Measurements from ENCODE around the gene SPTLC3. TPM values are rescaled to one million over a fixed set of nuclear protein-coding genes. Genes with fewer than 3 reads are reported as not detected.
A peak's percentile ranks its signal among the peaks of the same experiment; 100 is the strongest.
"Not testable (repeated sequence)": the region's sequence is repeated elsewhere in the genome, so short reads cannot be mapped to it uniquely, and the experiment has no call there.

The SPTLC3 gene
- total RNA-seq, 2 donors from 2014 or later, result 6.6 to 9.7 TPM

DNA sequence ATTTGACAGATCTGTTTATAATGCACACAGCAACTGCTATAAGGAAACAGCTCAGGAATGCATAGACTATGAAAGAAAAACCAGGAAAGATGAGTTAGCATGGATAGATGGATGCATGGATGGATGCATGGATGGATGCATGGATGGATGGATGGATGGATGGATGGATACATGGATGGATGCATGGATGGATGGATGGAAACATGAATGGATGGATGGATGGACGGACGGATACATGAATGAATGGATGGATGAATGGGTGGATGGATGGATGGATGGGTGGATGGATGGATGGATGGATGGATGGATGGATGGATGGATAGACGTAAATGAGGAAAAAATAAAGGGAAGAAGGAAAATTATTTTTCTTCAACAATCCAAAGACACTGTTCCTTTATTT is 29.1 kb upstream of the SPTLC3 start:
- ATAC-seq; DNase-seq; intact Hi-C loops (cut with DNase I, micrococcal nuclease): not testable (repeated sequence)

DNA sequence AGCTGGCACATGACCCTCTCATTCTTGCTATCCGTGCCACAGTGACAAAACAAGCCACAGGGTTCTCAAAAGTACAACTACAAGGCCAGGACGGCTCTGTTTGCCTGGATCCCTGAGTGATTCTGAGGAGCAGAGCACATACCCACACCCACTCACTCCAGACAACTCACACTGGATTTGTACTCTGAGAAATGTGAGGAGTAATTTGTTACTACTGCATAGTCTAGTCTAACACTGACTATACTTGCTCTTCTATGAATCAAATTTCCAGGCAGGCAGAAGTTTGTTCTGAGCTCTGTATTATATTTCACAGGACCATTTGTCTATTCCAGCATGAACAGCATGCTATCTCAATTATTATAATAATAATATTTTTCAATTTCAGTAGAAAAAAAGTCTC is 26.7 kb upstream of the SPTLC3 start:
- intact Hi-C loops (cut with DNase I, micrococcal nuclease), result no loop called here
- no peak for DNase-seq

DNA sequence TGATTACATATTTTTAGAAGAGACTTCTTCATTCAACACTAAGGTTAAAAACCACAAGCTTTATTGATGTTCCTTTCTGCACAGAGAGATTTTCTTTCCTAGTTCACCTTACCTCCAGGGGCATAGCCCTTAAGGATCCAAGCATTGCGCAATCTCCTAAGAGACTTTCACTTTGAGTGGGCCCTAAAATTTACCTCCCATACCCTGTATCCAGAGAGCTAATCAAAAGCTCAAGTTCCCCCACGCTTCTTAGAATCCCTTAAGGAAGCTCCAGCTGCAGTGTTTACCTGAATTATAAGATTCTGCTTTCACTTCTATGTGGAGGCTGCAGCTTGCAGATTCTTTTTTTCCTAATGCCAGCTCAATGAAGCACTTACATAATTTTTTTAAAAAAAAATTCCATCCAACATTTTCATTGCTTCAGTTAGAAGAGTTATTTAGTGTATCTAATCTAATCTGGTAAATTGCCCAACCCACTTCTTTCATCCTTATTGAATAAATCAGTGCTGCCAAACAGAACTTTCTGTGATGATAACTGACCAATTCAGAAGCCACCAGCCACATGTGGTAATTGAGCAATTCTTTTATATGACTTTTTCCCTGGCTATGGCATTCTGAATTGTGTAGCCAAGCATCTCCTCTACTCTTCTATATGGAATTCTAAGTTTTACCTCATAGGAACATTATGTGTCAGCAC is 24.6 kb upstream of the SPTLC3 start:
- intact Hi-C loops (cut with DNase I, micrococcal nuclease), result no loop called here
- DNase-seq, result no peak
- ATAC-seq, result no peak

More for the DNA sequence above, 26.7 kb upstream of the SPTLC3 start:
- no peak for ATAC-seq

DNA sequence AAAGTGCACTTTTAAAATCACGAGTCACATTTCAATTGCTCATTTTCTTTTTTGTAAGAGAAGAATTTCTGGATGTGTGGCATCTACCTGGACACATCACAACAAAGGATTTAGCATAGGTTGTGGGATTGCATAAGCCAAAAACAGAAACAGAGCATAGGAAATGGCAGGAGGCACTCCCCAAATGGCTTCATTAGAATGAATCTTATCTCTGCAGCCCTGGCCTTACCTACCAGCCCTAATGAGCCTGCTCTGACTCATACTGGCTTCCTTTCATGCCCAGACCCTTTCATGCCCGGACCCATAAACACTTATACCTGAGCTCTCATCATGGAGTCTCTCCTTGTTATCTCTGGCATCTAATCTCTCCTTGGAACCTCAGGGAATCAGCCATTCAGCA is 23.9 kb upstream of the SPTLC3 start:
- ATAC-seq (no peak), DNase-seq (no peak)
- intact Hi-C loops (cut with DNase I, micrococcal nuclease), result no loop called here

DNA sequence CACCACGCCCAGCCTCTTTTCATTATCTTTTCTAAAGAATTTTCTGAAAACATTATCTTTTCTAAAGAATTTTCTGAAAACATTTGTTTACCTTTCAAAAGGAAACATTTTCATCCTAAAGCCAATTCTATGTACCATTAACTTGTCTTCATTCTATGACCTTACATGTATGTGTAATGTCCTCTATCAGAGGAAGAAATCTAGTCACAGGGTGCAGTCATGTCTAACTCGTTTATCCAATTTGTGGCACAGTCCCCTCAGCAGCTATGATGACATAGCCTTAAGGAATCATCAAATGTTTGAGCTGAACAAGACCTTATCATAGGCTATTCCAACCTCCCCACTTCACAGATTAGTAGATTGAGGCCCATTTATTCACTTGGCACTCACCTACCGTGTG is 21.5 kb upstream of the SPTLC3 start:
- DNase-seq (no peak), ATAC-seq (no peak)
- intact Hi-C loops (cut with DNase I, micrococcal nuclease), result no loop called here

DNA sequence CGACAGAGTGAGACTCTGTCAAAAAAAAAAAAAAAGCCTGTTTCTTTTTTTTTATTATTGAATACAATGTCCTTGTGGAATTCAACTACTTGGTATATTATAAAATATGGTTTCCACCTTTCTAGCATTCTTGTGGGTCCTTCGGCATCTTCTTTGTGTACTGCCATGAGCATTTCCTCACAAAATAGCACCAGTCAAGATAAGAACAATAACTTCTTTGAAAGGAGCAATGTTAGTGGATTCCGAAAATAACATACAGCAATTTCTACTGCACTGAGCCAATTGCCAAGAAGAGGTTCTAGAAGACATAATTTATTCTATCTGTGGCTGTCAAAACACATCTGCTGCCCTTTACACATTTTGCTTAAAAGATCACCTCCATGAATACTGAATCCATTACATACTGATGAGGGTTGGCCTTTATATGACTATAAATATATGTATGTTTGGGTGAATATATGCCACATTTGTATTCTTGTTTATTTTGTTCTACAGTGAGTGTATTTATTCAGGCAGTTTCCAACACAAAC is 19.1 kb upstream of the SPTLC3 start:
- DNase-seq (no peak), ATAC-seq (no peak)
- intact Hi-C loops (cut with DNase I, micrococcal nuclease), result no loop called here

DNA sequence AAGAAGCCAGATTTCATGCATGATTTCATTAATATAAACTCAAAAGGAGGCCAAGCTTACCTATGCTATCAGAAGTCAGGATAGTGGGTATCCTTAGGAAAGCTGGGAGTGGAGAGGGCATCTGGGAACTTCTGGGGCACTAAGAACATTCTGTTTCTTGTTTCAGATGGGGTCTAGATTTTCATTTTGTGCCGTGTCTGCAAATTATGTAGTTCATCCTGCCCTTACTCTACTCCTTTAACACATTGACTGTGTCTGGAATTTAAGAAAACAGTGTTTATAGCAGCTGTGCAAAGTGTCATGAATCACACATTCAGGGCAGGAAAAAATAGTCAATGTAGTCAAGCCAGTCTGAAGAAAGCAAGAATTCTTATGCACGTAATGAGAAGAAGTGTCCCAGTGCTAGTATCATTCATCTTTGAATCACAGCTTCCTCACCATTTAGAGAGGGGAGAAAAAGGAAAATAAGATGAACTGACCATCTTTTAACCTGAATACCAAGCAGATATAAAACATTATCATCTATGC is 11.6 kb upstream of the SPTLC3 start:
- DNase-seq (no peak), ATAC-seq (no peak)
- intact Hi-C loops (cut with DNase I, micrococcal nuclease), result no loop called here

DNA sequence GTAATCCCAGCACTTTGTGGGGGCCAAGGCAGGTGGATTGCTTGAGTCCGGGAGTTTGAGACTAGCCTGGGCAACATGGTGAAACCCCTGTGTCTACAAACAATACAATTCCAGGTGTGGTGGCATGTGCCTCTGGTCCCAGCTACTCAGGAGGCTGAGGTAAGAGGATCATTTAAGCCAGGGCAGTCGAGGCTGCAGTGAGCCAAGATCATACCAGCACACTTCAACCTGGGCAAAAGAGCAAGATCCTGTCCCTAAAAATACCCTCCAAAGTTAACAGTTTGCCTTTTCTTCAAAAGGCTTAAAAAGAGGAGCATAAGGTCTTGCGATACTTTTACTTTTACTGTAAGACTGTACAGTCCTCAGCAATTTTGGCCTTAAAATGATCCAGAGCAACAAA is 10.7 kb upstream of the SPTLC3 start:
- no peak for DNase-seq
- intact Hi-C loops (cut with DNase I, micrococcal nuclease), result no loop called here

DNA sequence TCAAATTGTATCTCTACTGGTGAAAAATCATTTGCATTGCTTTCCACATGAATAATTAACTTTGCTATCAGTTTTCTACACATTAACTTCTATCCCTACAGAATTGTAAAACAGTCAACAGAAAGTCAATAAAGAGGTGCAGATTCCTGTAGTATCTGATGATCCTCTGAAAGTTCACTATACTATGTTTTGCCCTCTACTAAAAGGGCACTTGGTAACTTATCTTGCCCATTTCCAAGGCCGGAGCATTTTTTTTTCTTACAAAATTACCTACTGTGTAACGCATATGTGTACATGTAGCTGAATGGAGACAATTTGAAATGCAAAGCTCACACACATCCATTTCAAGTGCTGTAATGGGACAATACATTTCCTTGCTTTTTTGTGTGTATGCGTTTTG is 9.6 kb upstream of the SPTLC3 start:
- intact Hi-C loops (cut with DNase I, micrococcal nuclease), result no loop called here
- DNase-seq (no peak), ATAC-seq (no peak)

More for the DNA sequence above, 10.7 kb upstream of the SPTLC3 start:
- ATAC-seq, result no peak

DNA sequence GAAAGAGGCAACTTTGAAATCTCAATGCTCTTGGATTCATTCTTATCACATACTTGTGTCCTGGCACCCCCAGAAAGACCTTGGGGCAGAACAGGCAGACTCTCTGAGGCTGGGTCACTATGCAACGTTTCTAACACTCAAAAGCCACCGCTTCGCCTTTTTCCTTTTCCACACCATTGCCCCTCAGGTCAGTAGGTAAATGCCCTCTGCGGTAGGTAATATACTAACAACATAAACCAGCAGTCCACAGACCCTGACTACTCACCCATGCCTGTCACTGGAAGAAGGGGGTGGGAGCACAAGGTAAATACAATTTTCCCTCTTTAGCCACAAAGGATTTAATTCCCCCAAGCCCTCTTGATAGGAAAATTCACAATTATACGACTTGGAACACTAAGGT is 6.5 kb upstream of the SPTLC3 start:
- ATAC-seq (no peak), DNase-seq (no peak)
- intact Hi-C loops (cut with DNase I, micrococcal nuclease), result no loop called here

DNA sequence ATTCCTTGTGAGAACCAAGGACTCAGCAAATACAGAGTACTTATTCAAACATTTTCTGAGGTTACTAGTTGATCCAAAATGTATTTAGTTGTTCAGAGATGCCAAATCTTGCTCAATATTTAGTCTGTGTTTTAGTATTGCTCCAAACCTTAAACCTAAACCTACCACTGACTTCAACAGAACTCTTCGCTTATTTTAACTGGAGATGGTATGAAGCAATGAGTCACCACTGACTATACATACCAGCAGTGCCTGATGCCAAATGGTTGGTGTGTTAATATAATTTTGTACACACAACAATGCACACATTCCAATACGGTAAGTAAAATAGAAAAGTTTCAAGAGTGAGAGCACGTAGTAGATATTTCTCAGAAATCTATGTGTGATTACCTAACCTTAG is 1.9 kb upstream of the SPTLC3 start:
- ATAC-seq, result no peak
- intact Hi-C loops (cut with DNase I, micrococcal nuclease), result no loop called here

DNA sequence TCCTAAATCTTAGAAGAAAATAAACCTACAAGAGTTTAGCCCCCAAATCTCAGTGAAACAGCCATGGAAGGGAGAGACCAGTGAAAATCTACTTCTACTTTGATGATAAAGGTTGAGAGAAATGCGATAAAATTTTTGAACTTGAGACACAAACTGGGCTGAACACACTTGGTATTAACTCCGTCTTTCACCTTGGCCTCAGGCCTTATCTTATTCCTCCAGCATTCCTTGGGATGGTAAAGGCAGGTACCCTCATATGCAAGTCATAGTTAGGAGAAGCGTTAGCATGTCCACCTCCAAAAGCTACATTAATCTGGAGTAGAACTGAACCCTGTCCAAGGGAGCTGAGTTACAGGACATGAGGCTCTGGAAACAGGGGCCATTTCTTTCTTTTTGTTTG is 1.2 kb upstream of the SPTLC3 start:
- no peak for DNase-seq
- intact Hi-C loops (cut with DNase I, micrococcal nuclease), result no loop called here
- ATAC-seq, result no peak

More for the DNA sequence above, 1.9 kb upstream of the SPTLC3 start:
- no peak for DNase-seq

DNA sequence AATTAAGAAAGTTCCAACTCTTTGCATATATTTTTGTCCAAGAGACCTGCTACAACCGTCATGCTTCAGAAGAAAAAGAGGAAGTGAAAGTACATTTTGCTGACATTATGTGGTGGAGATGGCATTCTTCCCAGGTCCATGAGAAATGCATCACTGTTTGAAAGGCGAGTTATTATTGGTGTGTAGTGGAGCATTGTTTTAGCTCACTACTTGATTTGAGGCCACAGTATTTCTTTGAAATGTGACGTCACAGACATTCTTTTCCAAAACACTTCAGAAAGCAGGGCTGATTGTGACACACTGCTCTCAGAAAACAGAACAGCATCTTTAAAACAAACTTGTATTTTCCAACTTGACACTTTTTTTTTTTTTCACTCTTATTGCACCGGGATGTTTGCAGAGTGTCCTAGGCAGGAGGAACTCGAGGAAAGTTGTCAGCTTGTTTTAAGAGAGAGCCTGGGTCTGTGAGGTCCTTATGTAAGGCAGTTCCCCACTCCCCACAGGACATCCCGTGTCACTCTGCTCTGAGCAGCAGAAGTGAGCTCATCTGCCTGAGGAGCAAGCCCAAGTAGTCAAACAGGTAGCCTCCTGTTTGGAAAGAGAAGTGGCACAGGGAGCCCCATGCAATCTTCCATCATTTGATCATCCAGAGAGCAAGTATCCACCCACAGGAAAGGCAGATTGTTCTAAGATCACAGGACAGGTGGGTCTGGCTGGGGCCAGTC is 1.1 kb downstream of the SPTLC3 start:
- DNase-seq, result peak; percentile 6 to 44
- ATAC-seq, result peak; percentile 84
- intact Hi-C loops (cut with DNase I, micrococcal nuclease), result no loop called here

DNA sequence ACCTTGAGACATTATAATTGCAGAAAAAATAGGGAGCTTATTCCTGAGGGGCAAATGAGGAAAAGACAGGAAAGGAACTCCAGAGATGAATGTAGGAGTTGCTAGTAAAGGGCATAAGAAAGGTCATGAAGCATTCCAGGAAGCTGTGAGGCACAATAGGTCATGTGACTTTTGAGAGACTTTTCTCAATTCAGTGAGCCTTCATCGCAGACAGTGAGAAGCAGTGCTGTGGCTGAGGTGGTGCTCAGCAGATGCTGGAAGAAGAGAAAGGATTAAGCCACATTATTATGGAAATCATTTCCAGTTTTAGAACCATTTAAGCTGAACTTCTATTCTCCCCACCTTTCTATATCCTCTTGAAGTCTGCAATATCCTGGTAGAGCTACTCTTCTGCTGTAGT is 4.1 kb downstream of the SPTLC3 start:
- intact Hi-C loops (cut with DNase I, micrococcal nuclease), result no loop called here
- DNase-seq, result no peak
- ATAC-seq, result no peak

DNA sequence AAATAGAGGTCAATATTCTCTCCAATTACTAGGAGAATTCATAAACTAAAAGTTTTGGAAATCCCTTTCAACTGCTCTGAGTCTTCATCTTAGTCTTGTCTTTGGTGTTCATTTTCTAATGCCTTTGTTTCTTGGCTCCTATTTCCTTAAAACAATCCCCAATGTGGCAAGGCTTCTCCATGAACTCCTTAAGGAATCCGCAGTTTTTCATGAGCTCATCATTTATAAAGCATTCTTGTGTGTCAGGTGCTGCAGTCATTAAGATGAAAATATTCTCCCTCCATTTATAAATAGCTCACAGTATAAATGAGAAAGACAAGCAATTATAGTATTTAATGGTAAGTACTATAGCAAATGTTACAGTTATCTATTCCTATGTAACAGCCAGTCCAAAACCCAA is 4.6 kb downstream of the SPTLC3 start:
- ATAC-seq, result no peak
- DNase-seq, result no peak
- intact Hi-C loops (cut with DNase I, micrococcal nuclease), result no loop called here

DNA sequence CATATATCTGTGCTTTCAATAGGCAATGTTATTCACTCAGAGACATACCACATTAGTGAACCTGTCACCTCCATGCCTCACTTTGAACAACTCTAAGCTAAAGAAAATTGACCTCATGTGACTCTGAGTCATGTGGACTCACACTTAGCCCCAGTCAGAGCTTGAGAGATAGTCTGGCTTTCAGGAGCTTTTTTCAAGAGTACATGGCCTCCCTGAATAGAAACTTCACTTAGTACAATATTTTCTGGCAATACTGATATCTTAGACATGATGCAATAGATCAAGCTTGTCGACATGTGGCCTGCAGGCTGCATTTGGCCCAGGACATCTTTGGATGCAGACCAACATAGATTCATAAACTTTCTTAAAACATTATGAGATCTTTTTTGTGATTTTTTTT is 8.5 kb downstream of the SPTLC3 start:
- DNase-seq, result no peak
- ATAC-seq, result no peak
- intact Hi-C loops (cut with DNase I, micrococcal nuclease), result no loop called here

DNA sequence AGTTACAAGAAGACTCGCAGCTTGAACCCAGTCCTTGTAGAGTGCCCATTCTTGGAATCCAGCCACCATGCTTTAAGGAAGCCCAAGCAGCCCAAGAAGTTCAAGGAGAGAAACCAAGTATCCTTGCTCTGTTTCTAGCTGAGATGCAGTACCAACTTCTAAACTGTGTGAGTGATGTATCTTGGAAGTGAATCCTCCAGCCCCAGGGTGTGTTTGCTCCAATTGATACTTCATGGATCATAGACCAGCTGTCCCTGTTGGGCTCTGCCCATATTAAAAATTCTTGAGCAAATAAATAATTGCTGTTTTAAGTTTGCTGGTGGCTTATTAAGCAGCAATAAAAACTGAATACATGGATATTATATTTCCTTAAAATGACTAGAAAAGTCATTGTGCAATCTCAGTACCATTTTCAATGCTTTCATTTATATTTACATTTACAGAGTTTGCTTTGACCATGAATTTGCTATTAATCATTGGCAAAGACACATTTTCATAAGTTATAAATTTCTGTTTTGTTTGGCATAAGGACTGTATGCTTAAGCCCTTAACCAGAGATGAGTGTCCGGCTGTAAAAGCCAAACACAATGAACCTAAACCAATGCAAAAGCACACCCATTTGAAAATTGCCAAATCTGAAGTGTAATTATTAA is 9.2 kb downstream of the SPTLC3 start:
- intact Hi-C loops (cut with DNase I, micrococcal nuclease), result no loop called here
- DNase-seq, result no peak
- no peak for ATAC-seq

DNA sequence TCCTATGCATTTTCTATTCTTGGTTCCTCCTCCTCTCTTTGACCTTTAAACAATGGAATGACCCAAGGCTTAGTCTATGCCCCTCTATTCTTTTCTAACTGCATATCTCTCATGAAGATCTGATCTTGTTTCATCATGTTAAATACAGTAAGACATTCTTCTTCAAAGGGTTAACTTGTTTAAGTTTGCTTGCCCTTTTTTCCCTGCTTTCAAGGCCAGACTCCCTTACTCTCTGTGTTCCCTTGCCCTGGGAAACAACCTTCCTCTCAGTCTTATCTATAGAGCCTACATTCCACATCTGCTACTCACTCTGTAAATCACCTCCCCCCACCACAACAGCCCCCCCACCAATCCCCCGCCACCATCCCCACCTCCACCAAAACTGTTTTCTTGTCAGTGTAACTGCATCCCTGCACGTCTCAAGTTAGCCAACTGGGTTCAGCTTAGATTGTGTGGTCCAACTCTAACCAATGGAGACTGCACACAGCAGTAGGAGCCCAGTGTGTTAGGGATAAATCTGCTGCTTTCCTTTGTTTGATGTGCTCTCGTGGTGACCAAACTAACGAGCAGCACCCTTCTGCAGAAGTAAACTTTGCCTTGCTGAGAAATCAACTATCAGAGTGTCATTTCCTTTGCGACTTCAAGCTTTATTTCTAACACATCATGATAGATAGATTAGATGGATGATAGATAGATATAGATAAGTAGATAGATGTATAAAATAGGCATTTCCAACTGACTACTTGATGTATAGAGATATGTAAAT is 12.6 kb downstream of the SPTLC3 start:
- intact Hi-C loops (cut with DNase I, micrococcal nuclease), result no loop called here
- ATAC-seq (no peak), DNase-seq (no peak)

All from left colon (tissue), 2 donors.